ENCODE data around the gene BTBD16.

- no peak for TF ChIP-seq CTCF (IDR thresholded peaks at IDR 0.05)
- no peak for TF ChIP-seq POLR2A (IDR thresholded peaks at IDR 0.05)
- TF ChIP-seq POLR2AphosphoS5 (IDR thresholded peaks at IDR 0.05): no peak
Measured at GRCh38 chr10:122363311-122363710, 92.2 kb downstream of the BTBD16 start.

Data from prostate gland (tissue), 2 donors.